Aorta (tissue), 5 donors: ENCODE measurements around the gene CWH43. TPM values are rescaled to one million over a fixed set of nuclear protein-coding genes. Genes with fewer than 3 reads are reported as not detected.
A peak's percentile ranks its signal among the peaks of the same experiment; 100 is the strongest.
"Not testable (repeated sequence)": the region's sequence is repeated elsewhere in the genome, so short reads cannot be mapped to it uniquely, and the experiment has no call there.

Experiments
- ATAC-seq: fragments of 200-7000 bp; cut with Tn5 transposase; one replicate; pipeline ENCODE4 v1.9.1; 2022; ENCODE audit warnings: moderate library complexity; ENCODE audit not compliant: low FRiP score
- DNase-seq, 2 donors: peaks; one replicate each; pipeline ENCODE4 v3.0.0-alpha.2; 2020
- H3K27ac ChIP-seq, 2 donors: one replicate each; pipeline ENCODE4 v1.5.1; 2013; ENCODE audit warnings: low read length in 2 of 2, mild to moderate bottlenecking in 2 of 2, moderate library complexity in 2 of 2, control low read depth in 1 of 2, inconsistent platforms in 1 of 2, low read depth in 1 of 2
- H3K27me3 ChIP-seq, 2 donors: one replicate each; pipeline ENCODE4 v1.6.1; 2013; ENCODE audit warnings: control low read depth in 1 of 2, low read length in 1 of 2, mild to moderate bottlenecking in 1 of 2, moderate library complexity in 1 of 2; ENCODE audit not compliant: insufficient read depth in 2 of 2, control insufficient read depth in 1 of 2
- H3K36me3 ChIP-seq, 2 donors: one replicate each; pipeline ENCODE4 v1.6.1; 2013; ENCODE audit warnings: control low read depth in 1 of 2, low read length in 1 of 2, mild to moderate bottlenecking in 1 of 2; ENCODE audit not compliant: insufficient read depth in 2 of 2, control insufficient read depth in 1 of 2
- H3K4me1 ChIP-seq, 2 donors: one replicate each; pipeline ENCODE4 v1.6.1; 2013; ENCODE audit warnings: low read length in 2 of 2, control low read depth in 1 of 2, mild to moderate bottlenecking in 1 of 2, moderate library complexity in 1 of 2; ENCODE audit not compliant: insufficient read depth in 2 of 2, control insufficient read depth in 1 of 2
- H3K4me3 ChIP-seq, 2 donors: one replicate each; pipeline ENCODE4 v1.5.1; 2013; ENCODE audit warnings: low read length in 2 of 2, control low read depth in 1 of 2, mild to moderate bottlenecking in 1 of 2
- H3K9me3 ChIP-seq: one replicate; pipeline ENCODE4 v1.6.1; 2013; ENCODE audit warnings: mild to moderate bottlenecking, low read length; ENCODE audit not compliant: control insufficient read depth
- WGBS, 2 donors: extraction: QIAGEN DNeasy Blood & Tissue Kit; methylation state at CpG; one replicate each; pipeline ENCODE4 v1.1.7; 2013; 5-methylcytosine and 5-hydroxymethylcytosine counted together
- intact Hi-C, 2 donors: fragments of 100-400 bp; cut with DNase I; formaldehyde crosslinking; loops; one replicate each; pipeline versions ENCODE4 v1.14.2 to v1.15.0; 2022
- polyA plus RNA-seq, 2 donors: library from polyadenylated mRNA; stranded (reverse); fragments of 200-250 nt; gene quantifications; one replicate each; pipeline ENCODE4 v1.2.3, GENCODE V29; 2013
- total RNA-seq, 2 donors: library from RNA; stranded (reverse); fragmentation: NEBNext Ultra II Directional; extraction: Animal tissue kit (Norgen Biotek cat#: 25700); gene quantifications; one replicate each; pipeline ENCODE4 v1.2.1, GENCODE V29; 2021
- donor health status: healthy with polysubstance abuse.
- donor health status: Bipolar disorder and iron deficiency.
- donor health status: DM: no; HTN: no; CAD: no.
- donor health status: DM: no; HTN: no; CAD: no.
- donor health status: DM: yes; HTN: yes; CAD: no.

Gene CWH43
- total and polyA plus RNA-seq, 4 donors, result not detected

GRCh38 chr4:49096627-49097026 lies 110.6 kb downstream of the CWH43 start:
- DNase-seq, H3K4me1 ChIP-seq, H3K27me3 ChIP-seq, intact Hi-C loops, H3K36me3 ChIP-seq, H3K4me3 ChIP-seq, H3K27ac ChIP-seq: not testable (repeated sequence)
- peak; percentile 87 for ATAC-seq
- H3K9me3 ChIP-seq, result peaks cover 12% of the 10 kb centered on the region
- 65 to 72% methylated on average over 8 of the region's 8 CpGs for WGBS, 2 donors

GRCh38 chr4:49097071-49097470 lies 111.0 kb downstream of the CWH43 start:
- H3K36me3 ChIP-seq, intact Hi-C loops, H3K27me3 ChIP-seq, H3K27ac ChIP-seq, H3K4me3 ChIP-seq, H3K4me1 ChIP-seq, DNase-seq: not testable (repeated sequence)
- WGBS, 2 donors, result 57 to 67% methylated on average over 9 of the region's 9 CpGs
- ATAC-seq, result peak; percentile 83
- H3K9me3 ChIP-seq, result peaks cover 11% of the 10 kb centered on the region

- H3K36me3 ChIP-seq, H3K9me3 ChIP-seq, H3K27ac ChIP-seq, H3K4me3 ChIP-seq, ATAC-seq, H3K27me3 ChIP-seq, intact Hi-C loops, H3K4me1 ChIP-seq, DNase-seq: not testable (repeated sequence)
- 63 to 71% methylated on average over 11 of the region's 11 CpGs for WGBS, 2 donors
Observed at GRCh38 chr4:49097505-49097904, 111.4 kb downstream of the CWH43 start.

- H3K4me3 ChIP-seq, H3K27ac ChIP-seq, H3K27me3 ChIP-seq, H3K36me3 ChIP-seq, DNase-seq, intact Hi-C loops, H3K9me3 ChIP-seq, H3K4me1 ChIP-seq: not testable (repeated sequence)
- ATAC-seq, result peak; percentile 42
- WGBS, 2 donors, result 60 to 75% methylated on average over 14 of the region's 14 CpGs
Observed at GRCh38 chr4:49098034-49098759, 112.1 kb downstream of the CWH43 start.

GRCh38 chr4:49099831-49100444 lies 113.9 kb downstream of the CWH43 start:
- H3K36me3 ChIP-seq, DNase-seq, intact Hi-C loops, ATAC-seq, H3K4me3 ChIP-seq, H3K9me3 ChIP-seq, H3K4me1 ChIP-seq, H3K27ac ChIP-seq, H3K27me3 ChIP-seq: not testable (repeated sequence)
- WGBS, 2 donors, result 66 to 70% methylated on average over 16 of the region's 16 CpGs

GRCh38 chr4:49102344-49102898 lies 116.3 kb downstream of the CWH43 start:
- intact Hi-C loops, H3K9me3 ChIP-seq: not testable (repeated sequence)
- WGBS, 2 donors, result 65 to 68% methylated on average over 9 of the region's 9 CpGs

GRCh38 chr4:49103436-49104136 lies 117.5 kb downstream of the CWH43 start:
- H3K4me1 ChIP-seq, H3K4me3 ChIP-seq, H3K36me3 ChIP-seq, intact Hi-C loops, H3K27ac ChIP-seq, H3K27me3 ChIP-seq, DNase-seq, H3K9me3 ChIP-seq: not testable (repeated sequence)
- 62 to 68% methylated on average over 14 of the region's 14 CpGs for WGBS, 2 donors
- peak; percentile 67 for ATAC-seq

More at GRCh38 chr4:49102344-49102898, 116.3 kb downstream of the CWH43 start:
- H3K27ac ChIP-seq, DNase-seq, H3K36me3 ChIP-seq, H3K4me1 ChIP-seq, H3K4me3 ChIP-seq, H3K27me3 ChIP-seq: not testable (repeated sequence)
- ATAC-seq, result peak; percentile 84

- H3K4me3 ChIP-seq, H3K27me3 ChIP-seq, DNase-seq, H3K27ac ChIP-seq, H3K9me3 ChIP-seq, H3K36me3 ChIP-seq, intact Hi-C loops, H3K4me1 ChIP-seq: not testable (repeated sequence)
- ATAC-seq, result peak; percentile 29
- WGBS, 2 donors, result 53 to 59% methylated on average over 17 of the region's 17 CpGs
Observed at GRCh38 chr4:49104231-49104930, 118.3 kb downstream of the CWH43 start.
